ENCODE results near the gene ZNRF1.

DNA sequence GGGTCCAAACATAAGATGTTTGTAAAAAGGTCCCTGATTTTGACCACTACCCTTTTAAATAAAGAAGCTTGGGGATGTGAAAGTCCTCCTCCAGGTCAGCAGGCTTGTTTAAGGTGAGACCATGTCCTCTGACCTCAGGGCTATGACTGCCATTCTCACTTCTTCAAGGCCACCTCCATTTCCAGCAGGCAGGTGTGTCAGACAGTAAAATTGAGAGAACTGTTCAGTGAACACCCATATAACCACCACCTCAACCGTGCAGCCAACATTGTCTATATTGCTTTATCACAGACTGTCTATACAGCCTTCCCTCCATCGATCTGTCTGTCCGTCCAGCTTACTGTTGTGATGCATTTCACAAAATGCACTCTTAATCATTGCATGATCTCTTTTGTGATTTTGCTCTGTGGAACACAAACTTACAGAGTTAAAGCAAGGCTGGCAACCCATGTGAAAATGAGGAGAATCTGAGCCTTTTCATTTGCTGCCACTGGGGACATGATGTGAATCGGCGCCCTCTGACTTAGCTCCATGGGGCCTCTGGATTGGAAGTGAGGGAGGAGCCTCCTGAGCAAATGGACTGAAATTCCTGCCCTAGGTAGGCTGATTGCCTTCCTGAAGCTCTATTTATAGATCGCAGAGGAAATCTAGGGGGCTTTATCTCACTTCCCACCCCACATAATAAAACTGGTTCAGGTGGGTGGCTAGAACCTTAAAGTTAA is 53.8 kb downstream of the ZNRF1 start:
- TF ChIP-seq, protein P1, sequence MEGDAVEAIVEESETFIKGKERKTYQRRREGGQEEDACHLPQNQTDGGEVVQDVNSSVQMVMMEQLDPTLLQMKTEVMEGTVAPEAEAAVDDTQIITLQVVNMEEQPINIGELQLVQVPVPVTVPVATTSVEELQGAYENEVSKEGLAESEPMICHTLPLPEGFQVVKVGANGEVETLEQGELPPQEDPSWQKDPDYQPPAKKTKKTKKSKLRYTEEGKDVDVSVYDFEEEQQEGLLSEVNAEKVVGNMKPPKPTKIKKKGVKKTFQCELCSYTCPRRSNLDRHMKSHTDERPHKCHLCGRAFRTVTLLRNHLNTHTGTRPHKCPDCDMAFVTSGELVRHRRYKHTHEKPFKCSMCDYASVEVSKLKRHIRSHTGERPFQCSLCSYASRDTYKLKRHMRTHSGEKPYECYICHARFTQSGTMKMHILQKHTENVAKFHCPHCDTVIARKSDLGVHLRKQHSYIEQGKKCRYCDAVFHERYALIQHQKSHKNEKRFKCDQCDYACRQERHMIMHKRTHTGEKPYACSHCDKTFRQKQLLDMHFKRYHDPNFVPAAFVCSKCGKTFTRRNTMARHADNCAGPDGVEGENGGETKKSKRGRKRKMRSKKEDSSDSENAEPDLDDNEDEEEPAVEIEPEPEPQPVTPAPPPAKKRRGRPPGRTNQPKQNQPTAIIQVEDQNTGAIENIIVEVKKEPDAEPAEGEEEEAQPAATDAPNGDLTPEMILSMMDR (IDR thresholded peaks at IDR 0.05), result no peak
- no peak for TF ChIP-seq POLR2A (IDR thresholded peaks at IDR 0.05)
- TF ChIP-seq EP300 (IDR thresholded peaks at IDR 0.05), result no peak
- no peak for TF ChIP-seq POLR2AphosphoS5 (IDR thresholded peaks at IDR 0.05)
